Epithelial cell of proximal tubule (primary cell): Measurements from ENCODE around the gene TMEM108. TPM values are rescaled to one million over a fixed set of nuclear protein-coding genes. Genes with fewer than 3 reads are reported as not detected.

Experiments used
- DNase-seq: peaks from one replicate; pipeline ENCODE4 v3.0.0-alpha.2; 2011; ENCODE audit warnings: low read depth
- H3K4me3 ChIP-seq: 2 replicates; pipeline ENCODE4 v1.5.1; 2011; ENCODE audit warnings: low read depth, mild to moderate bottlenecking, low read length
- CTCF ChIP-seq: conservative IDR thresholded peaks from 2 replicates; pipeline ENCODE4 v1.5.1; 2012; ENCODE audit warnings: low read depth, mild to moderate bottlenecking, low read length
- total RNA-seq: library from RNA; depleted of rRNA; stranded (reverse); fragments of >200 nt; gene quantifications from 2 replicates; pipeline ENCODE4 v1.2.3, GENCODE V29; 2015

The TMEM108 gene
- total RNA-seq, 1 donor from 2014 or later, result 1.7 TPM

- TF ChIP-seq CTCF, result peak; percentile 94
- DNase-seq, result no peak
- H3K4me3 ChIP-seq, result no peak overlapping the region
Observed at GRCh38 chr3:133040696-133041523, 2.7 kb downstream of the TMEM108 start.

GRCh38 chr3:133041524-133041829 is 3.3 kb downstream of the TMEM108 start:
- TF ChIP-seq CTCF, result no peak
- H3K4me3 ChIP-seq, result no peak overlapping the region
- no peak for DNase-seq

- DNase-seq, result no peak
- no peak for TF ChIP-seq CTCF
- H3K4me3 ChIP-seq, result no peak overlapping the region
Observed at GRCh38 chr3:133042778-133043177, 4.6 kb downstream of the TMEM108 start.

- no peak for TF ChIP-seq CTCF
- no peak overlapping the region for H3K4me3 ChIP-seq
- DNase-seq, result no peak
Observed at GRCh38 chr3:133047980-133048379, 9.8 kb downstream of the TMEM108 start.

GRCh38 chr3:133049491-133049890 is 11.3 kb downstream of the TMEM108 start:
- no peak for TF ChIP-seq CTCF
- DNase-seq, result no peak
- no peak overlapping the region for H3K4me3 ChIP-seq

GRCh38 chr3:133050891-133051290 is 12.7 kb downstream of the TMEM108 start:
- no peak for TF ChIP-seq CTCF
- DNase-seq, result no peak
- no peak overlapping the region for H3K4me3 ChIP-seq

- DNase-seq, result no peak
- no peak for TF ChIP-seq CTCF
- no peak overlapping the region for H3K4me3 ChIP-seq
Observed at GRCh38 chr3:133053532-133053931, 15.3 kb downstream of the TMEM108 start.
